Glutamatergic neuron (in vitro differentiated cells): ENCODE measurements around the gene YY2. TPM values are rescaled to one million over a fixed set of nuclear protein-coding genes. Genes with fewer than 3 reads are reported as not detected.

ENCODE experiments used
- DNase-seq: peaks from one replicate; pipeline ENCODE4 v3.0.0; 2022
- H3K27ac Mint-ChIP-seq: one replicate; pipeline ENCODE4 v1.8.0; 2020; ENCODE audit warnings: mild to moderate bottlenecking, mixed read lengths, inconsistent platforms; ENCODE audit not compliant: unreplicated experiment
- H3K27me3 Mint-ChIP-seq: one replicate; pipeline ENCODE4 v1.8.0; 2020; ENCODE audit warnings: mild to moderate bottlenecking, moderate library complexity, mixed read lengths, inconsistent platforms; ENCODE audit not compliant: unreplicated experiment
- H3K36me3 Mint-ChIP-seq: one replicate; pipeline ENCODE4 v1.8.0; 2020; ENCODE audit warnings: mild to moderate bottlenecking, mixed read lengths, inconsistent platforms; ENCODE audit not compliant: unreplicated experiment
- H3K4me1 Mint-ChIP-seq: one replicate; pipeline ENCODE4 v1.8.0; 2020; ENCODE audit warnings: mild to moderate bottlenecking, low read depth, mixed read lengths, inconsistent platforms; ENCODE audit not compliant: unreplicated experiment
- H3K4me3 Mint-ChIP-seq: one replicate; pipeline ENCODE4 v1.8.0; 2020; ENCODE audit warnings: mild to moderate bottlenecking, mixed read lengths, inconsistent platforms; ENCODE audit not compliant: unreplicated experiment
- H3K9me3 Mint-ChIP-seq: one replicate; pipeline ENCODE4 v1.8.0; 2020; ENCODE audit warnings: mild to moderate bottlenecking, moderate library complexity, mixed read lengths, inconsistent platforms; ENCODE audit not compliant: unreplicated experiment
- CTCF ChIP-seq: fragments of 200-600 bp; sonication (generic); IDR thresholded peaks from one replicate; pipeline ENCODE4 v1.5.0; 2021; ENCODE audit not compliant: partially characterized antibody, unreplicated experiment
- total RNA-seq: library from RNA; stranded (reverse); fragmentation: NEBNext Ultra II Directional; extraction: Animal tissue kit (Norgen Biotek cat#: 25700); gene quantifications from one replicate; pipeline ENCODE4 v1.2.1, GENCODE V29; 2021; ENCODE audit not compliant: unreplicated experiment

The YY2 gene
- total RNA-seq, 1 donor from 2014 or later, result 1.1 TPM

- no peak for DNase-seq
- no peak overlapping the region for H3K4me3 Mint-ChIP-seq
- peaks cover 1% of the 10 kb centered on the region for H3K4me1 Mint-ChIP-seq
- TF ChIP-seq CTCF, result no peak
- H3K36me3 Mint-ChIP-seq, result no peaks in the 10 kb centered on the region
- no peaks in the 10 kb centered on the region for H3K9me3 Mint-ChIP-seq
- no peaks in the 10 kb centered on the region for H3K27me3 Mint-ChIP-seq
- H3K27ac Mint-ChIP-seq, result no peak overlapping the region
Observed at GRCh38 chrX:21885568-21885967, 29.8 kb downstream of the YY2 start.

GRCh38 chrX:21905313-21905712 lies 49.5 kb downstream of the YY2 start:
- no peak for TF ChIP-seq CTCF
- no peaks in the 10 kb centered on the region for H3K9me3 Mint-ChIP-seq
- no peak for DNase-seq
- no peaks in the 10 kb centered on the region for H3K36me3 Mint-ChIP-seq
- H3K4me3 Mint-ChIP-seq, result no peak overlapping the region
- H3K27ac Mint-ChIP-seq, result no peak overlapping the region
- no peaks in the 10 kb centered on the region for H3K4me1 Mint-ChIP-seq
- H3K27me3 Mint-ChIP-seq, result no peaks in the 10 kb centered on the region

- no peak for TF ChIP-seq CTCF
- H3K36me3 Mint-ChIP-seq, result no peaks in the 10 kb centered on the region
- no peaks in the 10 kb centered on the region for H3K27me3 Mint-ChIP-seq
- H3K27ac Mint-ChIP-seq, result no peak overlapping the region
- H3K4me3 Mint-ChIP-seq, result no peak overlapping the region
- no peaks in the 10 kb centered on the region for H3K9me3 Mint-ChIP-seq
- DNase-seq, result no peak
- H3K4me1 Mint-ChIP-seq, result no peaks in the 10 kb centered on the region
Observed at GRCh38 chrX:21905953-21906352, 50.2 kb downstream of the YY2 start.

GRCh38 chrX:21907260-21907659 lies 51.5 kb downstream of the YY2 start:
- DNase-seq, result no peak
- Mint-ChIP-seq H3K27me3 (no peaks in the 10 kb centered on the region), H3K36me3 (no peaks in the 10 kb centered on the region), H3K9me3 (no peaks in the 10 kb centered on the region), H3K4me1 (no peaks in the 10 kb centered on the region), H3K27ac (no peak overlapping the region), H3K4me3 (no peak overlapping the region)
- TF ChIP-seq CTCF, result no peak

Other genes starting within 250 kb of the YY2 start
- gene KLHL34, start 197.7 kb upstream of the YY2 start, total RNA-seq, result 0.15 TPM
- gene SMPX, start 97.9 kb upstream of the YY2 start, total RNA-seq, result not detected
- 22.3 TPM for gene MBTPS2, start 16.4 kb upstream of the YY2 start, total RNA-seq
- gene SMS, start 84.7 kb downstream of the YY2 start, total RNA-seq, result 96.5 TPM
- gene PHEX, start 176.3 kb downstream of the YY2 start, total RNA-seq, result 0.17 TPM